Measurements from ENCODE around the gene NPRL2. TPM values are rescaled to one million over a fixed set of nuclear protein-coding genes. Genes with fewer than 3 reads are reported as not detected.

The NPRL2 gene
- total RNA-seq, 1 donor from 2014 or later: 20.5 TPM

GRCh38 chr3:50350213-50350526, 405 bp downstream of the NPRL2 start:
- no peak for DNase-seq (ENCODE audit: low spot score)

- DNase-seq (ENCODE audit: low spot score): peak; percentile 77
These were observed 3.3 kb downstream of the NPRL2 start for GRCh38 chr3:50347187-50347813.

- peak; percentile 64 for DNase-seq (ENCODE audit: low spot score)
These were observed 4.9 kb downstream of the NPRL2 start, which contains the start of gene ZMYND10 for GRCh38 chr3:50345586-50346234. ZMYND10 (minus strand) TSS chr3:50345732; CDS start chr3:50345579, 153 bp downstream.

GRCh38 chr3:50345008-50345407, 5.6 kb downstream of the NPRL2 start:
- no peak for DNase-seq (ENCODE audit: low spot score)

GRCh38 chr3:50342813-50343633, 7.6 kb downstream of the NPRL2 start:
- no peak for DNase-seq (ENCODE audit: low spot score)

GRCh38 chr3:50341996-50342650, 8.5 kb downstream of the NPRL2 start:
- no peak for DNase-seq (ENCODE audit: low spot score)

GRCh38 chr3:50341537-50341936, 9.0 kb downstream of the NPRL2 start:
- DNase-seq (ENCODE audit: low spot score): no peak

- peak; percentile 80 for DNase-seq (ENCODE audit: low spot score)
These were observed 9.9 kb downstream of the NPRL2 start, which contains the start of gene RASSF1 for GRCh38 chr3:50340448-50341329. RASSF1 (minus strand) TSS chr3:50340836; CDS start chr3:50340805, 31 bp downstream.

- DNase-seq (ENCODE audit: low spot score): no peak
These were observed 10.5 kb downstream of the NPRL2 start for GRCh38 chr3:50340147-50340447.

- DNase-seq (ENCODE audit: low spot score): no peak
These were observed 11.0 kb downstream of the NPRL2 start for GRCh38 chr3:50339485-50340146.

- no peak for DNase-seq (ENCODE audit: low spot score)
These were observed 11.6 kb downstream of the NPRL2 start for GRCh38 chr3:50338965-50339364.

- DNase-seq (ENCODE audit: low spot score): peak; percentile 99
These were observed 13.3 kb downstream of the NPRL2 start for GRCh38 chr3:50337175-50337861.

GRCh38 chr3:50336452-50337174, 14.0 kb downstream of the NPRL2 start:
- no peak for DNase-seq (ENCODE audit: low spot score)

GRCh38 chr3:50334339-50335075, 16.1 kb downstream of the NPRL2 start:
- DNase-seq (ENCODE audit: low spot score): no peak

- DNase-seq (ENCODE audit: low spot score): no peak
These were observed 16.7 kb downstream of the NPRL2 start for GRCh38 chr3:50333744-50334328.

GRCh38 chr3:50331364-50331907, 19.1 kb downstream of the NPRL2 start:
- no peak for DNase-seq (ENCODE audit: low spot score)

GRCh38 chr3:50330330-50330729, 20.2 kb downstream of the NPRL2 start:
- no peak for DNase-seq (ENCODE audit: low spot score)
